ENCODE data around the gene GLRX.

DNA sequence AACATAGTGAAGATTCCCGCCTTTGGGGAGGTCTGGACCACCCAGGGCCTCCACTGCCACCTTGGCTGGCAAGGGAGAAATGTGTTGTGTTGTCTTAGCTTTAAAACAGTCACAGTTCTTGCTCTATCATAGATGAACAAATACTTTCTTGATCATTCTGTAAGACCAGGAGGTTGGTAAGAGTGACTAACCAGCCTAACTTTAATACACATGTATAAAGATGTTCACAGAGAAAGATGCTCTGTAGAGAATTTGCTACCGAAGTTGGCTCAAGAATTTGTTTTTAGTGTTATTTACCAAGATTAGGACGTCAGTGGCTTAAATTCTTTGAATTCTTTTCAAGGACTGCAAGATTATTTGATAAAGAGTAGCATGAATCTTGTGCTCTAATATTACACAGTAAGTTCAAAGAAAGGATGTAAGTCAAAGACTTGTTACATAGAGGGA lies 28.4 kb downstream of the GLRX start:
- TF ChIP-seq CTCF (IDR thresholded peaks at IDR 0.05; ENCODE audit: low read length) (no peak), EZH2 (optimal IDR thresholded peaks at IDR 0.05; ENCODE audit: low read depth, low read length) (no peak), EZH2phosphoT487 (IDR thresholded peaks at IDR 0.05; ENCODE audit: low read length) (no peak)

Measured in MM.1S (cell line).